RWPE2 (cell line): Measurements from ENCODE around the gene RETREG2.

Source experiments
- ATAC-seq: fragments of 200-7000 bp; cut with Tn5 transposase; 3 replicates; pipeline ENCODE4 v1.9.1; 2021; ENCODE audit warnings: low read depth
- DNase-seq: peaks from one replicate; pipeline ENCODE4 v3.0.0-alpha.2; 2020; ENCODE audit warnings: low spot score
- H3K27ac ChIP-seq: fragments of 450-650 bp; 2 replicates; pipeline ENCODE4 v1.5.1; 2017; ENCODE audit warnings: mild to moderate bottlenecking; ENCODE audit not compliant: poor library complexity, severe bottlenecking
- H3K27me3 ChIP-seq: fragments of 250-450 bp; sonication (Bioruptor Pico); 2 replicates; pipeline ENCODE4 v1.5.1; 2021; ENCODE audit warnings: mild to moderate bottlenecking, moderate library complexity; ENCODE audit not compliant: insufficient read depth, poor library complexity, severe bottlenecking
- H3K36me3 ChIP-seq: fragments of 250-450 bp; sonication (Bioruptor Pico); 2 replicates; pipeline ENCODE4 v1.5.1; 2020; ENCODE audit warnings: low read depth, mild to moderate bottlenecking, moderate library complexity
- H3K4me1 ChIP-seq: fragments of 250-450 bp; sonication (Bioruptor Pico); 2 replicates; pipeline ENCODE4 v1.5.1; 2021; ENCODE audit warnings: mild to moderate bottlenecking, moderate library complexity; ENCODE audit not compliant: insufficient read depth, poor library complexity, severe bottlenecking
- H3K4me3 ChIP-seq: fragments of 250-450 bp; sonication (Bioruptor Pico); 2 replicates; pipeline ENCODE4 v1.5.1; 2021; ENCODE audit warnings: mild to moderate bottlenecking, moderate library complexity; ENCODE audit not compliant: severe bottlenecking
- H3K9me3 ChIP-seq: fragments of 250-450 bp; sonication (Bioruptor Pico); 2 replicates; pipeline ENCODE4 v1.5.1; 2021; ENCODE audit warnings: mild to moderate bottlenecking, moderate library complexity; ENCODE audit not compliant: severe bottlenecking
- TF ChIP-seq, protein P1 (sequence below): fragments of 450-650 bp; IDR thresholded peaks from one replicate; pipeline ENCODE4 v1.5.1; 2017; ENCODE audit warnings: mild to moderate bottlenecking, moderate library complexity; ENCODE audit not compliant: poor library complexity, severe bottlenecking

Gene RETREG2

DNA sequence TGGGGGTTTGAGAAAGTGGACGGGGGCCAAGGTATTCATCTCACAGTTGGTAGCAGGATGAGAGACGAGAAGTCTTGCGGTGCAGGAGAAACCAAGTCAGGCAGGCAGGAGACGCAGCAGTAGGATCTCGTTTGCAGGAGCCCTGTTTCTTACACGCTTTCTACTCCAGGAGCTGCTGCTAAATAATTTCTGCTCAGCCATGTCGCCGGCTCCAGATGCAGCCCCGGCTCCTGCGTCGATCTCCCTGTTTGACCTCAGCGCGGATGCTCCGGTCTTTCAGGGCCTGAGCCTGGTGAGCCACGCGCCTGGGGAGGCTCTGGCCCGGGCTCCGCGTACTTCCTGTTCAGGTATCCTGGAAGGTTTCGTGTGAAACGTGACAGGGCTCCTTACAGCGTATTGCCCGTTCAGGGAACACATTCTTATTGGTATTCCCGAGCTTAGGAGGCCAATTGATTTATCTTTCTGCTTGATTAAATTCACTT lies 52.0 kb downstream of the RETREG2 start:
- TF ChIP-seq, protein P1, sequence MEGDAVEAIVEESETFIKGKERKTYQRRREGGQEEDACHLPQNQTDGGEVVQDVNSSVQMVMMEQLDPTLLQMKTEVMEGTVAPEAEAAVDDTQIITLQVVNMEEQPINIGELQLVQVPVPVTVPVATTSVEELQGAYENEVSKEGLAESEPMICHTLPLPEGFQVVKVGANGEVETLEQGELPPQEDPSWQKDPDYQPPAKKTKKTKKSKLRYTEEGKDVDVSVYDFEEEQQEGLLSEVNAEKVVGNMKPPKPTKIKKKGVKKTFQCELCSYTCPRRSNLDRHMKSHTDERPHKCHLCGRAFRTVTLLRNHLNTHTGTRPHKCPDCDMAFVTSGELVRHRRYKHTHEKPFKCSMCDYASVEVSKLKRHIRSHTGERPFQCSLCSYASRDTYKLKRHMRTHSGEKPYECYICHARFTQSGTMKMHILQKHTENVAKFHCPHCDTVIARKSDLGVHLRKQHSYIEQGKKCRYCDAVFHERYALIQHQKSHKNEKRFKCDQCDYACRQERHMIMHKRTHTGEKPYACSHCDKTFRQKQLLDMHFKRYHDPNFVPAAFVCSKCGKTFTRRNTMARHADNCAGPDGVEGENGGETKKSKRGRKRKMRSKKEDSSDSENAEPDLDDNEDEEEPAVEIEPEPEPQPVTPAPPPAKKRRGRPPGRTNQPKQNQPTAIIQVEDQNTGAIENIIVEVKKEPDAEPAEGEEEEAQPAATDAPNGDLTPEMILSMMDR = no peak

DNA sequence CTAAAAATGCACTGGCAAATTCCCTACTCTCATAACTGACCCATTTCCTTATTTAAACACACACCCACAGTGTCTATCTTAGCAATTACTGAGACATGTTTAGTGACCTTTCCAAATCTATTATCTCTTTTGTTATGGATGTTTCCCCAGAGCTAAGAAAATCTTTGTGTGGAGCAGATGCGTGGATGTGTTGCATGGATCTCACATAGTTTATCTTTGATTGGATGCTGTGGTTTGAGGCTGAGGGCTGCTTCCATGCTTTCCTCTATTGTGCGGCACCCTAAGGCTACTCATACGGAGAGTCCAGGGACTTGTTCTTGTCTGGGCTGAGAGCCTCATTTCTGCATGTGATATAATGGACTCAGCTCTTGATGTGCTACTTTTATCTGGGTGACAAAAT lies 56.3 kb downstream of the RETREG2 start:
- H3K4me3 ChIP-seq = no peak overlapping the region
- peaks cover 79% of the 10 kb centered on the region for H3K36me3 ChIP-seq
- no peak overlapping the region for H3K27ac ChIP-seq
- no peaks in the 10 kb centered on the region for H3K27me3 ChIP-seq
- TF ChIP-seq, protein P1 = no peak
- H3K4me1 ChIP-seq = peaks cover 4% of the 10 kb centered on the region
- no peaks in the 10 kb centered on the region for H3K9me3 ChIP-seq
- DNase-seq (no peak), ATAC-seq (no peak)

More for the DNA sequence above, 52.0 kb downstream of the RETREG2 start:
- peaks cover 7% of the 10 kb centered on the region for H3K4me1 ChIP-seq
- no peaks in the 10 kb centered on the region for H3K9me3 ChIP-seq
- ATAC-seq (peak; percentile 37), DNase-seq (no peak)
- H3K4me3 ChIP-seq = peak overlapping the region; percentile 68
- peak overlapping the region; percentile 82 for H3K27ac ChIP-seq
- H3K27me3 ChIP-seq = no peaks in the 10 kb centered on the region
- H3K36me3 ChIP-seq = peaks cover 70% of the 10 kb centered on the region
